Neural crest cell (in vitro differentiated cells): ENCODE measurements around the gene NECTIN2. TPM values are rescaled to one million over a fixed set of nuclear protein-coding genes. Genes with fewer than 3 reads are reported as not detected.
A peak's percentile ranks its signal among the peaks of the same experiment; 100 is the strongest.

Experiments used
- DNase-seq: peaks from one replicate; pipeline ENCODE4 v3.0.0; 2021; ENCODE audit warnings: low read depth, mixed read lengths, low spot score
- H3K27ac Mint-ChIP-seq: one replicate; pipeline ENCODE4 v1.8.0; 2021; ENCODE audit warnings: mild to moderate bottlenecking, mixed read lengths; ENCODE audit not compliant: unreplicated experiment
- H3K27me3 Mint-ChIP-seq: 2 replicates; pipeline ENCODE4 v1.8.0; 2021; ENCODE audit warnings: low read depth, mild to moderate bottlenecking, mixed read lengths
- H3K36me3 Mint-ChIP-seq: 2 replicates; pipeline ENCODE4 v1.8.0; 2021; ENCODE audit warnings: low read depth, mild to moderate bottlenecking, mixed read lengths
- H3K4me1 Mint-ChIP-seq: 2 replicates; pipeline ENCODE4 v1.8.0; 2021; ENCODE audit warnings: mixed read lengths
- H3K4me3 Mint-ChIP-seq: one replicate; pipeline ENCODE4 v1.8.0; 2021; ENCODE audit warnings: mild to moderate bottlenecking, mixed read lengths
- H3K9me3 Mint-ChIP-seq: 2 replicates; pipeline ENCODE4 v1.8.0; 2021; ENCODE audit warnings: mixed read lengths
- total RNA-seq: library from RNA; stranded (reverse); gene quantifications from 2 replicates; pipeline ENCODE4 v1.2.1, GENCODE V29; 2021
- TF ChIP-seq, protein P1 (sequence below): fragments of 200-600 bp; sonication (generic); conservative IDR thresholded peaks from 2 replicates; pipeline ENCODE4 v1.5.0; 2021; ENCODE audit warnings: antibody characterized with exemption, mild to moderate bottlenecking

The NECTIN2 gene
- total RNA-seq, 1 donor from 2014 or later = 76.2 TPM

DNA sequence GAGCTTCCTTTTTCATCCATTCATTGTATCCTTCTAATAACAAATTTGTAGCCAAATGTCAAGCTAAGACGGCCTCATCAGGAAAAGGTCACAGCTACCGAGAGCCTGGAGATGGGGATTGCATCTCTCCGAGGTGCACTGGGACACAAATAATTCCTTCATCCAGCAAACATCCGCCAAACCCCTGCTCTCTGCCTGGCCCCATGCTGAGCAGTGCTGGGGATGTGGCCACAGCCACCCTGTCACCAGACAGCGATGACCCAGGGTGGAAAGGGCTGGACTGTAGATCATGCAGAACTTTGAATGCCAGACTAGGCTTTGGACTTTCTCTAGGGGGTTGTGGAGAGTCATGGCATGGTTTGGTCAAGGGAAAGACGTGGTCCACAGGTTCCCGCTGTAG is 46.8 kb downstream of the NECTIN2 start:
- peaks cover 33% of the 10 kb centered on the region for H3K4me1 Mint-ChIP-seq
- no peak for DNase-seq
- peak overlapping the region; percentile 21 for H3K27ac Mint-ChIP-seq
- peaks cover 3% of the 10 kb centered on the region for H3K9me3 Mint-ChIP-seq
- peaks cover 20% of the 10 kb centered on the region for H3K36me3 Mint-ChIP-seq
- H3K4me3 Mint-ChIP-seq = peak overlapping the region; percentile 92
- H3K27me3 Mint-ChIP-seq = peaks cover 2% of the 10 kb centered on the region
- TF ChIP-seq, protein P1, sequence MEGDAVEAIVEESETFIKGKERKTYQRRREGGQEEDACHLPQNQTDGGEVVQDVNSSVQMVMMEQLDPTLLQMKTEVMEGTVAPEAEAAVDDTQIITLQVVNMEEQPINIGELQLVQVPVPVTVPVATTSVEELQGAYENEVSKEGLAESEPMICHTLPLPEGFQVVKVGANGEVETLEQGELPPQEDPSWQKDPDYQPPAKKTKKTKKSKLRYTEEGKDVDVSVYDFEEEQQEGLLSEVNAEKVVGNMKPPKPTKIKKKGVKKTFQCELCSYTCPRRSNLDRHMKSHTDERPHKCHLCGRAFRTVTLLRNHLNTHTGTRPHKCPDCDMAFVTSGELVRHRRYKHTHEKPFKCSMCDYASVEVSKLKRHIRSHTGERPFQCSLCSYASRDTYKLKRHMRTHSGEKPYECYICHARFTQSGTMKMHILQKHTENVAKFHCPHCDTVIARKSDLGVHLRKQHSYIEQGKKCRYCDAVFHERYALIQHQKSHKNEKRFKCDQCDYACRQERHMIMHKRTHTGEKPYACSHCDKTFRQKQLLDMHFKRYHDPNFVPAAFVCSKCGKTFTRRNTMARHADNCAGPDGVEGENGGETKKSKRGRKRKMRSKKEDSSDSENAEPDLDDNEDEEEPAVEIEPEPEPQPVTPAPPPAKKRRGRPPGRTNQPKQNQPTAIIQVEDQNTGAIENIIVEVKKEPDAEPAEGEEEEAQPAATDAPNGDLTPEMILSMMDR = no peak

GRCh38 chr19:44893332-44894051 is 47.4 kb downstream of the NECTIN2 start:
- no peak for DNase-seq
- Mint-ChIP-seq H3K36me3 (peaks cover 16% of the 10 kb centered on the region), H3K4me1 (peaks cover 33% of the 10 kb centered on the region), H3K9me3 (peaks cover 3% of the 10 kb centered on the region), H3K27ac (no peak overlapping the region), H3K27me3 (peaks cover 2% of the 10 kb centered on the region), H3K4me3 (peak overlapping the region; percentile 92)
- TF ChIP-seq, protein P1 = no peak

- no peak overlapping the region for H3K27ac Mint-ChIP-seq
- peaks cover 31% of the 10 kb centered on the region for H3K4me1 Mint-ChIP-seq
- TF ChIP-seq, protein P1 = no peak
- H3K36me3 Mint-ChIP-seq = peaks cover 16% of the 10 kb centered on the region
- H3K4me3 Mint-ChIP-seq = no peak overlapping the region
- H3K27me3 Mint-ChIP-seq = peaks cover 2% of the 10 kb centered on the region
- H3K9me3 Mint-ChIP-seq = peaks cover 3% of the 10 kb centered on the region
- DNase-seq = no peak
Measured at GRCh38 chr19:44894052-44894400, 47.9 kb downstream of the NECTIN2 start.

DNA sequence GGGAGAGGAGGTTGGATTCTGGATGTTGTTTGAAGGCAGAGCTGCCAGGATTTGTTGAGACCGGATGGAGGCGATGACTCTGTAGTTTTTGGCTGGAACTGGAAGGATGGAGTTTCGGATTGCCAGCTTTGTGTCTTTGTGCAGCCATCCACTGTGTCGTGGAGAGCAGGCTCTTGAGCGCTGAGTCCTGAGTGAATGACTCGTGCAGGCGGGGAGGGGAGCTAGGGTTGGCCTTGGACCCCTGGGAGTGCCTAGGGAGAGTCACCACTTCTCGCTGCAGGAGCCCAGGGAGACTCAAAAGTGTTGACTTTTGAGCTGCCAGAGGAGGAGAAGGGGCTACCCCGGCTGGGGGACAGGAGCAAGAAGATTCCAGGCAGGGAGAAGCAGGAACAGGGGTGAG is 48.8 kb downstream of the NECTIN2 start:
- H3K27me3 Mint-ChIP-seq = peaks cover 2% of the 10 kb centered on the region
- H3K36me3 Mint-ChIP-seq = peaks cover 14% of the 10 kb centered on the region
- H3K9me3 Mint-ChIP-seq = peaks cover 3% of the 10 kb centered on the region
- no peak overlapping the region for H3K27ac Mint-ChIP-seq
- no peak for DNase-seq
- peak overlapping the region; percentile 62 for H3K4me3 Mint-ChIP-seq
- H3K4me1 Mint-ChIP-seq = peaks cover 28% of the 10 kb centered on the region
- TF ChIP-seq, protein P1 = no peak

- H3K4me3 Mint-ChIP-seq = no peak overlapping the region
- H3K27ac Mint-ChIP-seq = no peak overlapping the region
- TF ChIP-seq, protein P1 = no peak
- H3K4me1 Mint-ChIP-seq = peaks cover 4% of the 10 kb centered on the region
- peaks cover 8% of the 10 kb centered on the region for H3K36me3 Mint-ChIP-seq
- no peaks in the 10 kb centered on the region for H3K27me3 Mint-ChIP-seq
- no peaks in the 10 kb centered on the region for H3K9me3 Mint-ChIP-seq
- no peak for DNase-seq
Measured at GRCh38 chr19:44897835-44898234, 51.7 kb downstream of the NECTIN2 start.
